H1 (cell line): ENCODE data around the gene CAV3. TPM values are rescaled to one million over a fixed set of nuclear protein-coding genes. Genes with fewer than 3 reads are reported as not detected.

Source experiments
- CTCF ChIA-PET: fragments of 300-600 bp; sonication (Branson Sonifier 250); formaldehyde crosslinking; loops from one replicate; lab custom pipeline; 2021; ENCODE audit not compliant: partially characterized antibody; lab: Charles Lee
- POLR2A ChIA-PET: fragments of 300-600 bp; sonication (Branson Sonifier 250); formaldehyde crosslinking; loops from one replicate; lab custom pipeline; 2021; ENCODE audit warnings: inconsistent platforms; ENCODE audit not compliant: partially characterized antibody; lab: Charles Lee
- DNase-seq, 2 experiments: peaks; one replicate each; pipeline versions ENCODE4 v3.0.0 to v3.0.0-alpha.2; 2010 to 2022; ENCODE audit warnings: low spot score in 2 of 2, low read depth in 1 of 2, mixed read lengths in 1 of 2
- FAIRE-seq: peaks from 2 replicates; lab custom pipeline; 2011; peaks lifted over from hg19 to GRCh38; lab: Jason Lieb, UNC
- H2AFZ ChIP-seq: 2 replicates; pipeline ENCODE4 v1.8.1; 2012; ENCODE audit warnings: low read length, inconsistent platforms
- H2AK5ac ChIP-seq: 2 replicates; pipeline ENCODE4 v1.6.1; 2013; ENCODE audit warnings: low read depth, low read length
- H2BK120ac ChIP-seq: replicated peaks from 2 replicates; pipeline ENCODE3; 2013; ENCODE audit warnings: low read depth, low read length, inconsistent platforms
- H2BK12ac ChIP-seq: 2 replicates; pipeline ENCODE4 v1.6.1; 2013; ENCODE audit warnings: low read depth, low read length
- H2BK15ac ChIP-seq: 2 replicates; pipeline ENCODE4 v1.6.1; 2013; ENCODE audit warnings: low read length
- H2BK20ac ChIP-seq: 2 replicates; pipeline ENCODE4 v1.6.1; 2013; ENCODE audit warnings: low read length
- H2BK5ac ChIP-seq: 2 replicates; pipeline ENCODE4 v1.6.1; 2013; ENCODE audit warnings: low read depth, low read length
- H3K14ac ChIP-seq: 2 replicates; pipeline ENCODE4 v1.6.1; 2013; ENCODE audit warnings: inconsistent platforms; ENCODE audit not compliant: insufficient read length
- H3K18ac ChIP-seq: 2 replicates; pipeline ENCODE4 v1.6.1; 2013; ENCODE audit warnings: low read length; ENCODE audit errors: extremely low read depth
- H3K23ac ChIP-seq: 2 replicates; pipeline ENCODE4 v1.6.1; 2013; ENCODE audit warnings: inconsistent platforms; ENCODE audit not compliant: insufficient read length
- H3K23me2 ChIP-seq: 2 replicates; pipeline ENCODE4 v1.6.1; 2013; ENCODE audit warnings: low read depth, low read length
- H3K27ac ChIP-seq: 2 replicates; pipeline ENCODE4 v1.6.1; 2011; ENCODE audit warnings: low read depth, low read length, inconsistent platforms
- H3K27me3 ChIP-seq, 4 experiments: replicated peaks in 1 of 4; 1 replicate in 1 of 4; 2 replicates in 3 of 4; pipeline versions ENCODE4 v1.6.1 to v1.8.1; 2011 to 2013; ENCODE audit warnings: low read length in 3 of 4, mild to moderate bottlenecking in 3 of 4, inconsistent platforms in 2 of 4, mixed read lengths in 2 of 4, moderate library complexity in 1 of 4; ENCODE audit not compliant: control insufficient read depth in 3 of 4, insufficient read depth in 3 of 4; ENCODE audit errors: extremely low read depth in 1 of 4
- H3K36me3 ChIP-seq, 4 experiments: 2 replicates each; pipeline versions ENCODE4 v1.6.1 to v1.8.1; 2011 to 2013; ENCODE audit warnings: mild to moderate bottlenecking in 4 of 4, low read length in 3 of 4, moderate library complexity in 2 of 4, control low read depth in 1 of 4, inconsistent platforms in 1 of 4; ENCODE audit not compliant: insufficient read depth in 4 of 4, control insufficient read depth in 2 of 4
- H3K4ac ChIP-seq: replicated peaks from 2 replicates; pipeline ENCODE3; 2013; ENCODE audit warnings: low read length, low read depth, mixed read lengths, inconsistent platforms; ENCODE audit not compliant: insufficient read length
- H3K4me1 ChIP-seq, 4 experiments: replicated peaks in 1 of 4; 1 replicate in 1 of 4; 2 replicates in 3 of 4; pipeline versions ENCODE4 v1.6.1 to v1.8.1; 2011 to 2013; ENCODE audit warnings: low read length in 3 of 4, inconsistent platforms in 2 of 4, mixed read lengths in 1 of 4; ENCODE audit not compliant: insufficient read depth in 4 of 4, control insufficient read depth in 3 of 4
- H3K4me2 ChIP-seq, 2 experiments: 2 replicates each; pipeline versions ENCODE4 v1.6.1 to v1.8.1; 2011 to 2013; ENCODE audit warnings: low read depth in 2 of 2, low read length in 2 of 2, control low read depth in 1 of 2, inconsistent platforms in 1 of 2, mild to moderate bottlenecking in 1 of 2; ENCODE audit not compliant: insufficient read depth in 1 of 2
- H3K4me3 ChIP-seq, 4 experiments: fragments of 200-600, 300-600 bp in 1 of 4; sonication (generic), shearing (Covaris generic), sonication (Bioruptor Twin) in 1 of 4; 2 replicates each; pipeline versions ENCODE4 v1.5.1 to v1.8.1; 2011 to 2016; ENCODE audit warnings: low read length in 4 of 4, low read depth in 3 of 4, control low read depth in 2 of 4, inconsistent platforms in 2 of 4, mild to moderate bottlenecking in 2 of 4, mixed read lengths in 1 of 4, moderate library complexity in 1 of 4; ENCODE audit not compliant: insufficient read depth in 2 of 4; ENCODE audit errors: extremely low read depth in 1 of 4
- H3K56ac ChIP-seq: replicated peaks from 2 replicates; pipeline ENCODE3; 2013; ENCODE audit warnings: low read depth, mild to moderate bottlenecking, mixed read lengths, low read length, inconsistent platforms; ENCODE audit not compliant: insufficient read length
- H3K79me1 ChIP-seq: 2 replicates; pipeline ENCODE4 v1.6.1; 2013; ENCODE audit warnings: low read depth, low read length, control low read depth
- H3K79me2 ChIP-seq, 2 experiments: 2 replicates each; pipeline versions ENCODE4 v1.6.1 to v1.8.1; 2012 to 2013; ENCODE audit warnings: low read length in 2 of 2, mild to moderate bottlenecking in 2 of 2, inconsistent platforms in 1 of 2; ENCODE audit not compliant: insufficient read depth in 2 of 2, control insufficient read depth in 1 of 2
- H3K9ac ChIP-seq, 4 experiments: replicated peaks in 1 of 4; 1 replicate in 1 of 4; 2 replicates in 3 of 4; pipeline versions ENCODE4 v1.6.1 to v1.8.1; 2011 to 2013; ENCODE audit warnings: low read depth in 3 of 4, low read length in 3 of 4, control low read depth in 2 of 4, mild to moderate bottlenecking in 2 of 4, moderate library complexity in 2 of 4, inconsistent platforms in 1 of 4; ENCODE audit errors: extremely low read depth in 1 of 4
- H3K9me3 ChIP-seq, 2 experiments: 2 replicates each; pipeline versions ENCODE4 v1.6.1 to v1.8.1; 2012 to 2013; ENCODE audit warnings: mild to moderate bottlenecking in 2 of 2, moderate library complexity in 2 of 2, control low read depth in 1 of 2, inconsistent platforms in 1 of 2, low read depth in 1 of 2, low read length in 1 of 2, mixed read lengths in 1 of 2; ENCODE audit not compliant: insufficient read depth in 2 of 2
- H4K20me1 ChIP-seq, 2 experiments: replicated peaks in 1 of 2; 2 replicates each; pipeline versions ENCODE3 to v1.8.1; 2011 to 2013; ENCODE audit warnings: inconsistent platforms in 2 of 2, low read length in 2 of 2, mild to moderate bottlenecking in 1 of 2; ENCODE audit not compliant: insufficient read depth in 2 of 2, control insufficient read depth in 1 of 2
- H4K5ac ChIP-seq: 2 replicates; pipeline ENCODE4 v1.6.1; 2013; ENCODE audit warnings: low read length, low read depth, mixed read lengths, inconsistent platforms; ENCODE audit not compliant: insufficient read length
- H4K8ac ChIP-seq: 2 replicates; pipeline ENCODE4 v1.8.0; 2013; ENCODE audit warnings: mild to moderate bottlenecking, moderate library complexity, low read length, inconsistent platforms; ENCODE audit not compliant: insufficient read depth; ENCODE audit errors: extremely low read depth
- H4K91ac ChIP-seq: replicated peaks from 2 replicates; pipeline ENCODE3; 2013; ENCODE audit warnings: low read length, mixed read lengths, inconsistent platforms; ENCODE audit not compliant: insufficient read length
- BACH1 ChIP-seq: IDR thresholded peaks from 2 replicates; pipeline ENCODE4 v1.6.1; 2012; ENCODE audit warnings: low read length, improper control_type of control experiment
- CBX8 ChIP-seq: fragments of 300-800, 300-1000 bp; sonication (generic); IDR thresholded peaks from 2 replicates; pipeline ENCODE4 v1.7.1; 2016; ENCODE audit warnings: low read depth, low read length, borderline replicate concordance
- CEBPB ChIP-seq: IDR thresholded peaks from 2 replicates; pipeline ENCODE4 v1.6.1; 2012; ENCODE audit warnings: low read depth, low read length
- CREB1 ChIP-seq: IDR thresholded peaks from 2 replicates; pipeline ENCODE4 v1.6.1; 2012; ENCODE audit warnings: inconsistent platforms
- CTBP2 ChIP-seq: IDR thresholded peaks from 2 replicates; pipeline ENCODE4 v1.7.0; 2011; ENCODE audit warnings: borderline replicate concordance, mild to moderate bottlenecking, moderate library complexity, mixed read lengths, low read length; ENCODE audit not compliant: insufficient read depth, insufficient read length
- FOSL1 ChIP-seq: IDR thresholded peaks from 2 replicates; pipeline ENCODE4 v1.6.1; 2011; ENCODE audit warnings: mild to moderate bottlenecking, low read depth, low read length, moderate library complexity; ENCODE audit not compliant: insufficient read depth
- GTF2F1 ChIP-seq: IDR thresholded peaks from 2 replicates; pipeline ENCODE4 v1.6.1; 2012; ENCODE audit warnings: low read depth, low read length, improper control_type of control experiment, borderline replicate concordance
- PHF8 ChIP-seq: fragments of 200-600 bp; sonication (generic); conservative IDR thresholded peaks from 2 replicates; pipeline ENCODE4 v1.7.1; 2012; ENCODE audit warnings: low read depth, mild to moderate bottlenecking, inconsistent platforms, low read length, moderate library complexity
- POU5F1 ChIP-seq: IDR thresholded peaks from 2 replicates; pipeline ENCODE4 v1.6.1; 2011; ENCODE audit warnings: low read depth, mild to moderate bottlenecking, low read length, moderate library complexity
- RXRA ChIP-seq: IDR thresholded peaks from 2 replicates; pipeline ENCODE4 v1.6.1; 2011; ENCODE audit warnings: low read depth, mild to moderate bottlenecking, low read length, moderate library complexity; ENCODE audit not compliant: insufficient read depth
- SAP30 ChIP-seq: fragments of 300-600 bp; sonication (generic); IDR thresholded peaks from 2 replicates; pipeline ENCODE4 v1.7.1; 2012; ENCODE audit warnings: low read length, moderate library complexity, mild to moderate bottlenecking, inconsistent platforms; ENCODE audit not compliant: insufficient read depth, insufficient replicate concordance
- TAF7 ChIP-seq: optimal IDR thresholded peaks from 2 replicates; pipeline ENCODE3; 2011; ENCODE audit warnings: low read depth, mild to moderate bottlenecking, inconsistent platforms, low read length, moderate library complexity, borderline replicate concordance
- YY1 ChIP-seq: IDR thresholded peaks from 2 replicates; pipeline ENCODE4 v1.6.1; 2011; ENCODE audit warnings: low read depth, mild to moderate bottlenecking, low read length
- WGBS, 2 experiments: shearing (Covaris generic) in 1 of 2; methylation state at CpG; one replicate each; pipeline versions ENCODE4 v1.1.6 to v1.1.7; 2013 to 2015; ENCODE audit warnings: low lambda C conversion rate in 2 of 2, mixed read lengths in 2 of 2, inconsistent platforms in 1 of 2, low coverage in 1 of 2, missing lambda C conversion rate in 1 of 2; ENCODE audit not compliant: insufficient replicate concordance in 2 of 2, insufficient coverage in 1 of 2, insufficient read length in 1 of 2; ENCODE audit errors: extremely low coverage in 1 of 2, missing lambda C conversion rate in 1 of 2; 5-methylcytosine and 5-hydroxymethylcytosine counted together
- polyA plus RNA-seq, 7 experiments: library from polyadenylated mRNA; depleted of rRNA in 3 of 7; stranded (reverse) in 5 of 7; unstranded in 2 of 7; fragments of >200 nt in 5 of 7; fragments of 200-250 nt in 2 of 7; gene quantifications; 1 replicate in 5 of 7; 2 replicates in 1 of 7; 4 replicates in 1 of 7; pipeline versions ENCODE4 v1.2.1 to v1.2.3, GENCODE V29; 2011 to 2013; ENCODE audit warnings: missing spikeins in 2 of 7, mixed read lengths in 2 of 7
- total RNA-seq: library from RNA; stranded (reverse); fragmentation: NEBNext Ultra II Directional; extraction: Animal tissue kit (Norgen Biotek cat#: 25700); gene quantifications from 2 replicates; pipeline ENCODE4 v1.2.1, GENCODE V29; 2021
- TF ChIP-seq, protein P1 (sequence below): IDR thresholded peaks from 2 replicates; pipeline ENCODE4 v1.6.1; 2012; ENCODE audit warnings: inconsistent platforms

The CAV3 gene
- total and polyA plus RNA-seq, 2 of the 8 experiments (the other 6 are each of a cell fraction or from before 2014, with no cell fraction given) = not detected

DNA sequence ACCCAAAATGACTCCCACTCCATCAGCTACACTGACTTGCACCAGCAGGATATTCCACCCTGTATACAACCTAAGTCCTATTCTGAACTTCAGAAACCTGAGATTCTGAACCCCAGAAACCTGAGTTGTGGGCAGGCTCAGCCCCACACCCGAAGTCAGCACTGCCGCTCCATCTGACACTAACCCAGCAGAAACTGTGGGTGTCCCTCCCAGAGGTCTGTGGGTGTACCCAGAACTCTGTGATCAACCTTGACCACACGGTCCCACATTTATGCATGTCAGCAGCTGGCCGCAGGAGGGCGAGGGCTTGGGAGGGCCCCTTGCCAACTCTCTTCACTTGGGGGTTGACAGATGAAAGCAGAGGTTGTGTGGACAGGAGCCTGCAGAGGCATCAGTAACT lies 26.5 kb downstream of the CAV3 start:
- Histone ChIP-seq H3K56ac (no peak overlapping the region), H3K23me2 (peaks cover 1% of the 10 kb centered on the region; the same call in 1 of the 2 replicates), H4K8ac (no peak overlapping the region), H3K4ac (no peak overlapping the region), H3K23ac (no peak overlapping the region), H3K14ac (no peak overlapping the region), H3K27me3 (peaks cover 0 to 2% (median 0%) of the 10 kb centered on the region in 4 experiments; a peak in 2 of 7 replicates), H4K20me1 (no peaks in the 10 kb centered on the region), H3K36me3 (no peaks in the 10 kb centered on the region), H2BK120ac (no peak overlapping the region), H2BK20ac (no peak overlapping the region), H3K79me1 (no peaks in the 10 kb centered on the region), H2BK12ac (no peak overlapping the region), H3K4me3 (no peak overlapping the region), H2AK5ac (no peak overlapping the region), H3K4me1 (peaks cover 0 to 3% (median 1%) of the 10 kb centered on the region in 4 experiments; a peak in 3 of 7 replicates), H3K9ac (no peak overlapping the region; a peak in 1 of 7 replicates), H4K5ac (no peak overlapping the region), H3K79me2 (no peaks in the 10 kb centered on the region), H4K91ac (no peak overlapping the region), H2BK15ac (no peak overlapping the region), H3K4me2 (no peak overlapping the region), H2AFZ (no peak overlapping the region), H3K9me3 (no peaks in the 10 kb centered on the region), H2BK5ac (no peak overlapping the region), H3K18ac (no peak overlapping the region), H3K27ac (no peak overlapping the region)
- FAIRE-seq (no peak), DNase-seq (no peak)
- 82% methylated on average over 5 of the region's 5 CpGs; no CpG with 5 or more reads in 1 of the 2 experiments for WGBS, 2 experiments
- TF ChIP-seq GTF2F1 (no peak), YY1 (no peak), FOSL1 (no peak), CEBPB (no peak), SAP30 (no peak), BACH1 (no peak), TAF7 (no peak), CREB1 (no peak), RXRA (no peak), POU5F1 (no peak), CBX8 (no peak), PHF8 (no peak), CTBP2 (no peak)
- TF ChIP-seq, protein P1, sequence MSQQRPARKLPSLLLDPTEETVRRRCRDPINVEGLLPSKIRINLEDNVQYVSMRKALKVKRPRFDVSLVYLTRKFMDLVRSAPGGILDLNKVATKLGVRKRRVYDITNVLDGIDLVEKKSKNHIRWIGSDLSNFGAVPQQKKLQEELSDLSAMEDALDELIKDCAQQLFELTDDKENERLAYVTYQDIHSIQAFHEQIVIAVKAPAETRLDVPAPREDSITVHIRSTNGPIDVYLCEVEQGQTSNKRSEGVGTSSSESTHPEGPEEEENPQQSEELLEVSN = no peak
- ChIA-PET POLR2A (no interaction called here), CTCF (interaction anchor here (0.7 to 3.9 kb wide), 3 partner anchors 9 to 47 kb away, joined by 3 to 30 read pairs (median 7); partner anchors contain the start of gene OXTR)
